CD14-positive monocyte (primary cell): ENCODE results near the gene PWP1. TPM values are rescaled to one million over a fixed set of nuclear protein-coding genes. Genes with fewer than 3 reads are reported as not detected.

Experiments
- DNase-seq, 3 donors: peaks; one replicate each; pipeline ENCODE4 v3.0.0-alpha.2; 2011 to 2022
- H2AFZ ChIP-seq: 2 replicates; pipeline ENCODE4 v1.6.0; 2012; ENCODE audit warnings: mild to moderate bottlenecking, low read depth, low read length, inconsistent platforms; ENCODE audit not compliant: insufficient read depth, poor library complexity, severe bottlenecking
- H3K27ac ChIP-seq, 2 donors: 1 replicate in 1 of 2; 2 replicates in 1 of 2; pipeline ENCODE4 v1.5.1; 2012 to 2013; ENCODE audit warnings: low read length in 2 of 2, control low read depth in 1 of 2, inconsistent platforms in 1 of 2, low read depth in 1 of 2, mild to moderate bottlenecking in 1 of 2
- H3K27me3 ChIP-seq, 2 donors: one replicate each; pipeline versions ENCODE4 v1.6.0 to v1.6.1; 2011 to 2013; ENCODE audit warnings: low read length in 2 of 2; ENCODE audit not compliant: control insufficient read depth in 2 of 2, insufficient read depth in 2 of 2
- H3K36me3 ChIP-seq, 2 donors: replicated peaks in 1 of 2; 1 replicate in 1 of 2; 2 replicates in 1 of 2; pipeline versions ENCODE4 v1.5.1 to v1.6.1; 2012 to 2013; ENCODE audit warnings: low read length in 2 of 2, control low read depth in 1 of 2, inconsistent platforms in 1 of 2, mild to moderate bottlenecking in 1 of 2; ENCODE audit not compliant: insufficient read depth in 2 of 2, control insufficient read depth in 1 of 2
- H3K4me1 ChIP-seq, 2 donors: 1 replicate in 1 of 2; 2 replicates in 1 of 2; pipeline versions ENCODE4 v1.5.1 to v1.6.1; 2012 to 2013; ENCODE audit warnings: low read length in 2 of 2, control low read depth in 1 of 2, inconsistent platforms in 1 of 2, mild to moderate bottlenecking in 1 of 2, moderate library complexity in 1 of 2; ENCODE audit not compliant: insufficient read depth in 2 of 2, control insufficient read depth in 1 of 2
- H3K4me2 ChIP-seq: replicated peaks from 2 replicates; pipeline ENCODE3; 2012; ENCODE audit warnings: low read length, moderate library complexity, mild to moderate bottlenecking; ENCODE audit not compliant: poor library complexity, severe bottlenecking; ENCODE audit errors: extremely low read depth
- H3K4me3 ChIP-seq, 3 experiments: fragments of 200-600 bp in 1 of 3; sonication (generic) in 1 of 3; replicated peaks in 1 of 3; 1 replicate in 2 of 3; 2 replicates in 1 of 3; pipeline ENCODE4 v1.5.1; 2011 to 2013; ENCODE audit warnings: low read length in 3 of 3, mild to moderate bottlenecking in 3 of 3, control low read depth in 2 of 3, low read depth in 2 of 3, inconsistent platforms in 1 of 3, moderate library complexity in 1 of 3
- H3K79me2 ChIP-seq: 2 replicates; pipeline ENCODE4 v1.6.0; 2012; ENCODE audit warnings: mild to moderate bottlenecking, control low read depth, inconsistent platforms, low read length, moderate library complexity; ENCODE audit not compliant: insufficient read depth
- H3K9ac ChIP-seq: 2 replicates; pipeline ENCODE4 v1.6.0; 2017; ENCODE audit warnings: low read length, mild to moderate bottlenecking; ENCODE audit not compliant: insufficient read depth, poor library complexity, severe bottlenecking
- H3K9me3 ChIP-seq, 2 donors: replicated peaks in 1 of 2; 1 replicate in 1 of 2; 2 replicates in 1 of 2; pipeline versions ENCODE4 v1.5.1 to v1.6.1; 2012 to 2013; ENCODE audit warnings: low read length in 2 of 2, control low read depth in 1 of 2; ENCODE audit not compliant: control insufficient read depth in 1 of 2, insufficient read depth in 1 of 2
- H4K20me1 ChIP-seq: 2 replicates; pipeline ENCODE4 v1.6.0; 2012; ENCODE audit warnings: mild to moderate bottlenecking, low read length, control low read depth, moderate library complexity; ENCODE audit not compliant: insufficient read depth
- H3K27ac Mint-ChIP-seq, 7 donors: one replicate each; pipeline ENCODE4 v1.8.0; 2020; ENCODE audit warnings: mild to moderate bottlenecking in 7 of 7, mixed read lengths in 7 of 7, moderate library complexity in 6 of 7, inconsistent platforms in 2 of 7
- H3K27me3 Mint-ChIP-seq, 3 donors: one replicate each; pipeline ENCODE4 v1.8.0; 2021 to 2022; ENCODE audit warnings: low read depth in 3 of 3, mild to moderate bottlenecking in 3 of 3, mixed read lengths in 3 of 3, moderate library complexity in 3 of 3, inconsistent platforms in 1 of 3
- H3K36me3 Mint-ChIP-seq, 2 donors: one replicate each; pipeline ENCODE4 v1.8.0; 2020; ENCODE audit warnings: mixed read lengths in 2 of 2, inconsistent platforms in 1 of 2, mild to moderate bottlenecking in 1 of 2
- H3K4me1 Mint-ChIP-seq: one replicate; pipeline ENCODE4 v1.8.0; 2020; ENCODE audit warnings: mild to moderate bottlenecking, mixed read lengths
- H3K4me3 Mint-ChIP-seq, 2 donors: one replicate each; pipeline ENCODE4 v1.8.0; 2020; ENCODE audit warnings: mild to moderate bottlenecking in 2 of 2, mixed read lengths in 2 of 2, moderate library complexity in 1 of 2
- H3K9me3 Mint-ChIP-seq, 7 donors: one replicate each; pipeline ENCODE4 v1.8.0; 2020 to 2022; ENCODE audit warnings: mixed read lengths in 7 of 7, mild to moderate bottlenecking in 6 of 7, moderate library complexity in 6 of 7, inconsistent platforms in 2 of 7
- WGBS: methylation state at CpG from one replicate; pipeline ENCODE4 v1.1.5; 2013; ENCODE audit warnings: missing lambda C conversion rate; ENCODE audit not compliant: insufficient coverage; 5-methylcytosine and 5-hydroxymethylcytosine counted together
- intact Hi-C, 2 donors: fragments of 100-400 bp; cut with micrococcal nuclease; formaldehyde crosslinking; loops; one replicate each; pipeline versions ENCODE4 v1.15.0 to v1.15.1; 2023
- polyA plus RNA-seq, 3 donors: library from polyadenylated mRNA; depleted of rRNA in 1 of 3; unstranded in 2 of 3; stranded (reverse) in 1 of 3; fragments of 300-500 nt in 2 of 3; fragments of >200 nt in 1 of 3; fragmentation: Illumina TruSeq in 2 of 3; gene quantifications; 1 replicate in 2 of 3; 2 replicates in 1 of 3; pipeline ENCODE4 v1.2.3, GENCODE V29; 2012 to 2021
- TF ChIP-seq, protein P1 (sequence below): fragments of 200-600 bp; IDR thresholded peaks from one replicate; pipeline ENCODE4 v1.8.0; 2022; ENCODE audit warnings: antibody characterized with exemption, mild to moderate bottlenecking

Gene PWP1
- polyA plus RNA-seq, 3 donors, result 27.1 to 29.1 (median 28.0) TPM

DNA sequence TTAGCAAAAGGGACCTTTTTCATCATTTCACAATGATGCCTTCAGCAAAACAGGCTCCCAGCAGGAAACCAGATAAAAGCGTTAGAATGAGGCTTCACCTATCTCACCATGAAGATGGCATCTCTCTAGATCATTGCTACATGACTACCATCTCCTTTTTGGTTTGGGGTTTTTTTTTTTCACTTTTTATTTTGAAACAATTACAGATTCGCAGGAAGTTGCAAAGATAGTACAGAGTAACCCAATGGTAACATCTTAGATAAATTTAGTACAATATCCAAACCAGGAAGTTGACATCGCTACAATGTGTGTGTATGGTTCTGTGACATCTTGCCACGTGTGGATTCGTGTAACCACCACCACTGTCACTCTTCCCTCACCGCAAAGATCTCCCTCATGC lies 22.3 kb upstream of the PWP1 start:
- Mint-ChIP-seq H3K4me1 (peaks cover 35% of the 10 kb centered on the region), H3K9me3 (peaks cover 0 to 4% (median 0%) of the 10 kb centered on the region in 7 donors), H3K27me3 (peaks cover 4 to 12% (median 10%) of the 10 kb centered on the region in 3 donors), H3K36me3 (peaks cover 0 to 3% of the 10 kb centered on the region in 2 donors), H3K4me3 (no peak overlapping the region), H3K27ac (peak overlapping the region in 3 of 7 donors; percentile 12 to 47 (median 13))
- H3K9ac ChIP-seq, result no peak overlapping the region
- DNase-seq, result no peak
- no peak overlapping the region for H2AFZ ChIP-seq
- no peaks in the 10 kb centered on the region for H3K79me2 ChIP-seq
- H3K27me3 ChIP-seq, result no peaks in the 10 kb centered on the region
- no peaks in the 10 kb centered on the region for H3K9me3 ChIP-seq
- no peak overlapping the region for H3K4me2 ChIP-seq
- intact Hi-C loops, result no loop called here
- TF ChIP-seq, protein P1, sequence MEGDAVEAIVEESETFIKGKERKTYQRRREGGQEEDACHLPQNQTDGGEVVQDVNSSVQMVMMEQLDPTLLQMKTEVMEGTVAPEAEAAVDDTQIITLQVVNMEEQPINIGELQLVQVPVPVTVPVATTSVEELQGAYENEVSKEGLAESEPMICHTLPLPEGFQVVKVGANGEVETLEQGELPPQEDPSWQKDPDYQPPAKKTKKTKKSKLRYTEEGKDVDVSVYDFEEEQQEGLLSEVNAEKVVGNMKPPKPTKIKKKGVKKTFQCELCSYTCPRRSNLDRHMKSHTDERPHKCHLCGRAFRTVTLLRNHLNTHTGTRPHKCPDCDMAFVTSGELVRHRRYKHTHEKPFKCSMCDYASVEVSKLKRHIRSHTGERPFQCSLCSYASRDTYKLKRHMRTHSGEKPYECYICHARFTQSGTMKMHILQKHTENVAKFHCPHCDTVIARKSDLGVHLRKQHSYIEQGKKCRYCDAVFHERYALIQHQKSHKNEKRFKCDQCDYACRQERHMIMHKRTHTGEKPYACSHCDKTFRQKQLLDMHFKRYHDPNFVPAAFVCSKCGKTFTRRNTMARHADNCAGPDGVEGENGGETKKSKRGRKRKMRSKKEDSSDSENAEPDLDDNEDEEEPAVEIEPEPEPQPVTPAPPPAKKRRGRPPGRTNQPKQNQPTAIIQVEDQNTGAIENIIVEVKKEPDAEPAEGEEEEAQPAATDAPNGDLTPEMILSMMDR, result no peak
- no peak overlapping the region for H3K4me3 ChIP-seq
- H3K4me1 ChIP-seq, result peaks cover 18 to 37% of the 10 kb centered on the region in 2 donors
- H4K20me1 ChIP-seq, result no peaks in the 10 kb centered on the region
- no peaks in the 10 kb centered on the region for H3K36me3 ChIP-seq
- H3K27ac ChIP-seq, result no peak overlapping the region
- no CpG with 5 or more reads among the region's 6 CpGs for WGBS

DNA sequence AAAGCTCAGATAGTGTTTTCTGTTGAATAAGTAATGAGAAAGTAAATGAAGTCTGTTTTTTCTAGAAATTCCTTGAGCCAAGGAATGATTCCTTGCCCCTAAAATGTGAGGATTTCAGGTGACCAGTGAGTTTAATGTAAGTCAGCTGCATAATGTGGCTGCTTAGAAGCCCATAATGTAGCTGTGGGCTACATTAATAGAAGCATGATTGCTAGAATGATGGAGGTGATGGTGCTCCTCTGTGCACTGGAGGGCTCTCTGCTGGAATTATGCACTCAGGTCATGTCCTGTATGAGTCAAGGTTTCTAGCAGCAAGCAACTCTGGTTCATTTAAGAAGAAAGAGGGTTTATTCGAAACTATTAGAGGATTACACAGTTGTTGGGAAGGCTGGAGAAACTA lies 19.6 kb upstream of the PWP1 start:
- Histone ChIP-seq H3K4me3 (no peak overlapping the region), H2AFZ (no peak overlapping the region), H3K79me2 (no peaks in the 10 kb centered on the region), H3K4me1 (peaks cover 15 to 32% of the 10 kb centered on the region in 2 donors), H3K9me3 (no peaks in the 10 kb centered on the region), H3K27ac (no peak overlapping the region), H3K4me2 (no peak overlapping the region), H3K9ac (no peak overlapping the region), H3K27me3 (no peaks in the 10 kb centered on the region), H4K20me1 (no peaks in the 10 kb centered on the region), H3K36me3 (no peaks in the 10 kb centered on the region)
- no peaks in the 10 kb centered on the region for H3K36me3 Mint-ChIP-seq
- WGBS, result 100% methylated on average over 1 of the region's 1 CpG
- no peak overlapping the region for H3K27ac Mint-ChIP-seq
- TF ChIP-seq, protein P1, result no peak
- intact Hi-C loops, result no loop called here
- H3K27me3 Mint-ChIP-seq, result peaks cover 8 to 15% (median 12%) of the 10 kb centered on the region in 3 donors
- no peak for DNase-seq
- H3K9me3 Mint-ChIP-seq, result peaks cover 0 to 4% (median 0%) of the 10 kb centered on the region in 7 donors
- no peak overlapping the region for H3K4me3 Mint-ChIP-seq
- peaks cover 28% of the 10 kb centered on the region for H3K4me1 Mint-ChIP-seq
